ENCODE results near the gene TAF11L8. TPM values are rescaled to one million over a fixed set of nuclear protein-coding genes. Genes with fewer than 3 reads are reported as not detected.
"Not testable (repeated sequence)": the region's sequence is repeated elsewhere in the genome, so short reads cannot be mapped to it uniquely, and the experiment has no call there.

TAF11L8 gene
- total RNA-seq (not detected in 2 replicates), polyA plus RNA-seq (not detected in 2 replicates)

- not testable (repeated sequence) for H3K4me3 ChIP-seq; DNase-seq (ENCODE audit: low read depth in 1 of 2, low spot score in 1 of 2); H3K4me1 ChIP-seq (ENCODE audit: low read depth); H3K27me3 ChIP-seq; H3K36me3 ChIP-seq; H3K9me3 ChIP-seq (ENCODE audit: low read depth); H3K27ac ChIP-seq
Measured at GRCh38 chr5:17590860-17591259, at the start of gene TAF11L8. Gene TAF11L8, minus strand, starts transcription at chr5:17590960.

- no peak for DNase-seq (ENCODE audit: low read depth in 1 of 2, low spot score in 1 of 2)
- no peaks in the 10 kb centered on the region for H3K9me3 ChIP-seq (ENCODE audit: low read depth)
- no peak for TF ChIP-seq CTCF (IDR thresholded peaks at IDR 0.05; ENCODE audit: low read depth, low read length)
- no peaks in the 10 kb centered on the region for H3K4me1 ChIP-seq (ENCODE audit: low read depth)
- H3K4me3 ChIP-seq = no peak within 1 kb of the TSS
- H3K36me3 ChIP-seq = no peaks in the 10 kb centered on the region
- H3K27ac ChIP-seq = no peak within 1 kb of the TSS
- H3K27me3 ChIP-seq = no peaks in the 10 kb centered on the region
Measured at GRCh38 chr5:17634160-17634559, 43.4 kb upstream of the TAF11L8 start, which contains the start of gene TAF11L14. Gene TAF11L14, plus strand, starts transcription at chr5:17634460.

GRCh38 chr5:17631788-17632187 is 41.0 kb upstream of the TAF11L8 start, which contains the start of gene TAF11L13:
Gene TAF11L13, plus strand, starts transcription at chr5:17632088.
- not testable (repeated sequence) for H3K36me3 ChIP-seq; H3K4me3 ChIP-seq; H3K4me1 ChIP-seq (ENCODE audit: low read depth); DNase-seq (ENCODE audit: low read depth in 1 of 2, low spot score in 1 of 2); H3K27ac ChIP-seq; H3K9me3 ChIP-seq (ENCODE audit: low read depth); H3K27me3 ChIP-seq

- H3K4me1 ChIP-seq (ENCODE audit: low read depth) = no peaks in the 10 kb centered on the region
- H3K27me3 ChIP-seq = no peaks in the 10 kb centered on the region
- TF ChIP-seq CTCF (IDR thresholded peaks at IDR 0.05; ENCODE audit: low read depth, low read length) = no peak
- no peaks in the 10 kb centered on the region for H3K36me3 ChIP-seq
- DNase-seq (ENCODE audit: low read depth in 1 of 2, low spot score in 1 of 2) = no peak
- no peaks in the 10 kb centered on the region for H3K9me3 ChIP-seq (ENCODE audit: low read depth)
- no peak overlapping the region for H3K4me3 ChIP-seq
- no peak overlapping the region for H3K27ac ChIP-seq
Measured at GRCh38 chr5:17625686-17626085, 34.9 kb upstream of the TAF11L8 start.

GRCh38 chr5:17620627-17621026 is 29.9 kb upstream of the TAF11L8 start:
- H3K27ac ChIP-seq = no peak overlapping the region
- no peaks in the 10 kb centered on the region for H3K27me3 ChIP-seq
- TF ChIP-seq CTCF (IDR thresholded peaks at IDR 0.05; ENCODE audit: low read depth, low read length) = no peak
- DNase-seq (ENCODE audit: low read depth in 1 of 2, low spot score in 1 of 2) = no peak
- H3K9me3 ChIP-seq (ENCODE audit: low read depth) = no peaks in the 10 kb centered on the region
- H3K36me3 ChIP-seq = no peaks in the 10 kb centered on the region
- H3K4me1 ChIP-seq (ENCODE audit: low read depth) = no peaks in the 10 kb centered on the region
- H3K4me3 ChIP-seq = no peak overlapping the region

- DNase-seq (ENCODE audit: low read depth in 1 of 2, low spot score in 1 of 2) = no peak
- no peaks in the 10 kb centered on the region for H3K4me1 ChIP-seq (ENCODE audit: low read depth)
- no peaks in the 10 kb centered on the region for H3K36me3 ChIP-seq
- no peaks in the 10 kb centered on the region for H3K27me3 ChIP-seq
- H3K9me3 ChIP-seq (ENCODE audit: low read depth) = no peaks in the 10 kb centered on the region
- TF ChIP-seq CTCF (IDR thresholded peaks at IDR 0.05; ENCODE audit: low read depth, low read length) = no peak
- H3K4me3 ChIP-seq = no peak overlapping the region
- no peak overlapping the region for H3K27ac ChIP-seq
Measured at GRCh38 chr5:17619354-17619753, 28.6 kb upstream of the TAF11L8 start.
